Measurements from ENCODE around the gene STYX. TPM values are rescaled to one million over a fixed set of nuclear protein-coding genes. Genes with fewer than 3 reads are reported as not detected.
A peak's percentile ranks its signal among the peaks of the same experiment; 100 is the strongest.

The STYX gene
- total and polyA plus RNA-seq, 7 experiments from 2014 or later: 17.2 to 45.3 (median 29.2) TPM

- Mint-ChIP-seq H3K27ac (peak overlapping the region; percentile 84 to 97 (median 89)), H3K36me3 (peaks cover 6 to 29% (median 24%) of the 10 kb centered on the region in 5 donors), H3K4me1 (peaks cover 18 to 46% (median 38%) of the 10 kb centered on the region in 7 donors), H3K9me3 (peaks cover 0 to 1% (median 0%) of the 10 kb centered on the region in 11 donors), H3K27me3 (no peaks in the 10 kb centered on the region), H3K4me3 (peak overlapping the region; percentile 87 to 95 (median 94))
- CTCF ChIA-PET: no interaction called here
- Histone ChIP-seq H3K9me3 (ENCODE audit: control insufficient read depth in 2 of 3, low read length in 3 of 3) (no peaks in the 10 kb centered on the region), H3K27ac (ENCODE audit: low read depth, low read length) (peak overlapping the region; percentile 94), H3K27me3 (ENCODE audit: control insufficient read depth in 2 of 2, insufficient read depth in 2 of 2, low read length in 2 of 2) (no peaks in the 10 kb centered on the region), H3K36me3 (ENCODE audit: control insufficient read depth in 2 of 3, insufficient read depth in 3 of 3, low read length in 3 of 3) (peaks cover 0 to 26% (median 5%) of the 10 kb centered on the region in 3 experiments), H3K4me1 (ENCODE audit: control insufficient read depth in 2 of 2, insufficient read depth in 2 of 2, low read length in 2 of 2) (peaks cover 21 to 22% of the 10 kb centered on the region in 2 donors), H3K4me3 (ENCODE audit: low read length) (peak overlapping the region; percentile 88)
- intact Hi-C loops (cut with micrococcal nuclease): loop anchor here (1.0 to 5.0 kb wide), 12 partner anchors 10 to 883 kb away; partner anchors contain the start of genes DDHD1 (in 2 of the 2), GNPNAT1 (in 2 of the 2), PSMC6 (in 2 of the 2) and GPR137C (in 1 of the 2)
- POLR2A ChIA-PET: interaction anchor here (0.7 to 11.0 kb wide), 4 partner anchors 9 to 710 kb away, joined by 3 to 119 read pairs (median 4); partner anchors contain the start of genes GPR137C and TXNDC16
- ATAC-seq (no peak), DNase-seq (peak in 1 of 9 donors; percentile 11)
These were observed 744 bp downstream of the STYX start for GRCh38 chr14:52730709-52731111.

GRCh38 chr14:52733824-52734223, 3.9 kb downstream of the STYX start:
- ChIA-PET CTCF (no interaction called here), POLR2A (no interaction called here)
- peak overlapping the region in 5 of 9 donors; percentile 40 to 81 (median 76) for H3K27ac Mint-ChIP-seq
- H3K27me3 ChIP-seq (ENCODE audit: control insufficient read depth in 2 of 2, insufficient read depth in 2 of 2, low read length in 2 of 2): no peaks in the 10 kb centered on the region
- ATAC-seq (no peak), DNase-seq (no peak)
- H3K27ac ChIP-seq (ENCODE audit: low read depth, low read length): no peak overlapping the region
- H3K4me1 ChIP-seq (ENCODE audit: control insufficient read depth in 2 of 2, insufficient read depth in 2 of 2, low read length in 2 of 2): peaks cover 31% of the 10 kb centered on the region in 2 donors
- H3K36me3 Mint-ChIP-seq: peaks cover 6 to 41% (median 35%) of the 10 kb centered on the region in 5 donors
- peak overlapping the region in 5 of 10 donors; percentile 2 to 69 (median 54) for H3K4me3 Mint-ChIP-seq
- H3K4me3 ChIP-seq (ENCODE audit: low read length): no peak overlapping the region
- H3K27me3 Mint-ChIP-seq: no peaks in the 10 kb centered on the region
- peaks cover 33 to 77% (median 62%) of the 10 kb centered on the region in 7 donors for H3K4me1 Mint-ChIP-seq
- intact Hi-C loops (cut with micrococcal nuclease): loop anchor here in 1 of 2 donors (5.0 kb wide), 2 partner anchors 418 to 887 kb away; partner anchors contain the start of gene DDHD1
- H3K9me3 Mint-ChIP-seq: peaks cover 0 to 8% (median 0%) of the 10 kb centered on the region in 11 donors
- H3K9me3 ChIP-seq (ENCODE audit: control insufficient read depth in 2 of 3, low read length in 3 of 3): no peaks in the 10 kb centered on the region
- peaks cover 0 to 23% (median 0%) of the 10 kb centered on the region in 3 experiments for H3K36me3 ChIP-seq (ENCODE audit: control insufficient read depth in 2 of 3, insufficient read depth in 3 of 3, low read length in 3 of 3)

DNA sequence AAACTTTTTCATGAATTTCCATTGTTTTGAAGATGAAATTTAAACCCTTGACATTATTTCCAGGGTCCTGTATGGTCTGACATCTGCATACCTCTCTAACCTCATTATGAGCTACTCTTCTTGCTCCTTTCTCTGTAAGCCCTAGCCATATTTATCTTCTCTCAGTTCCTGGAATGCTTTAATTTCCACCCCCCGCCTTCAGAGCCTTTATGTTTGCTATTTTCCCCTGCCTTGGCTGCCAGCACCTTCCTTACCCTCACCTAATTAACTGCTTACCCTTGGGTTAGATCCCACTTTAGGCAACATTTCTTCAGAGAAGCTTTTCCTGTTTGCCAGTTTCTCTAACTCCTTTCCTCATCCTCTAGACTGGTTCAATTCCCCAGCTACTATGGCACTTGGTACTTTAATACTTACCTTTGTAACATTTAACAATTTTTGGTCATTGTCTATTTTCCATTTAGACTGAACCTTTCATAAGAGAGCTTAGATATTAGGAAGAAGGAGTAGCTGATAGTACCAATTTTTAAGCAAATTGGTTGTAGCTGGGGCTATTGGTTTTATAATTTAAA, 6.0 kb downstream of the STYX start:
- no peak overlapping the region for H3K4me3 ChIP-seq (ENCODE audit: low read length)
- H3K4me1 ChIP-seq (ENCODE audit: control insufficient read depth in 2 of 2, insufficient read depth in 2 of 2, low read length in 2 of 2): peaks cover 42 to 47% of the 10 kb centered on the region in 2 donors
- ATAC-seq (no peak), DNase-seq (no peak)
- ChIA-PET CTCF (interaction anchor here (0.6 kb wide), 1 partner anchor 34 kb away, joined by 3 read pairs; no protein-coding TSS in a partner anchor), POLR2A (interaction anchor here (0.6 to 2.2 kb wide), 5 partner anchors 8 to 373 kb away, joined by 3 to 9 read pairs (median 4); partner anchors contain the start of genes GPR137C and TXNDC16)
- no peaks in the 10 kb centered on the region for H3K27me3 ChIP-seq (ENCODE audit: control insufficient read depth in 2 of 2, insufficient read depth in 2 of 2, low read length in 2 of 2)
- H3K9me3 ChIP-seq (ENCODE audit: control insufficient read depth in 2 of 3, low read length in 3 of 3): no peaks in the 10 kb centered on the region
- intact Hi-C loops (cut with micrococcal nuclease): no loop called here
- H3K27me3 Mint-ChIP-seq: no peaks in the 10 kb centered on the region
- H3K4me3 Mint-ChIP-seq: peak overlapping the region; percentile 1 to 73 (median 50)
- H3K4me1 Mint-ChIP-seq: peaks cover 41 to 95% (median 77%) of the 10 kb centered on the region in 7 donors
- H3K36me3 Mint-ChIP-seq: peaks cover 6 to 48% (median 37%) of the 10 kb centered on the region in 5 donors
- peaks cover 0 to 8% (median 0%) of the 10 kb centered on the region in 11 donors for H3K9me3 Mint-ChIP-seq
- peak overlapping the region in 8 of 9 donors; percentile 73 to 100 (median 86) for H3K27ac Mint-ChIP-seq
- peaks cover 0 to 17% (median 0%) of the 10 kb centered on the region in 3 experiments for H3K36me3 ChIP-seq (ENCODE audit: control insufficient read depth in 2 of 3, insufficient read depth in 3 of 3, low read length in 3 of 3)
- peak overlapping the region; percentile 19 for H3K27ac ChIP-seq (ENCODE audit: low read depth, low read length)

GRCh38 chr14:52738409-52738808, 8.4 kb downstream of the STYX start:
- CTCF ChIA-PET: interaction anchor here (0.7 kb wide), 1 partner anchor 846 kb away, joined by 3 read pairs; no protein-coding TSS in a partner anchor
- peaks cover 50 to 54% of the 10 kb centered on the region in 2 donors for H3K4me1 ChIP-seq (ENCODE audit: control insufficient read depth in 2 of 2, insufficient read depth in 2 of 2, low read length in 2 of 2)

GRCh38 chr14:52740751-52741150, 10.8 kb downstream of the STYX start:
- Histone ChIP-seq H3K36me3 (ENCODE audit: control insufficient read depth in 2 of 3, insufficient read depth in 3 of 3, low read length in 3 of 3) (peaks cover 0 to 5% (median 0%) of the 10 kb centered on the region in 3 experiments), H3K27ac (ENCODE audit: low read depth, low read length) (peak overlapping the region; percentile 22), H3K4me1 (ENCODE audit: control insufficient read depth in 2 of 2, insufficient read depth in 2 of 2, low read length in 2 of 2) (peaks cover 53 to 63% of the 10 kb centered on the region in 2 donors), H3K27me3 (ENCODE audit: control insufficient read depth in 2 of 2, insufficient read depth in 2 of 2, low read length in 2 of 2) (no peaks in the 10 kb centered on the region), H3K9me3 (ENCODE audit: control insufficient read depth in 2 of 3, low read length in 3 of 3) (no peaks in the 10 kb centered on the region), H3K4me3 (ENCODE audit: low read length) (no peak overlapping the region)
- no peak for ATAC-seq
- Mint-ChIP-seq H3K4me1 (peaks cover 47 to 92% (median 77%) of the 10 kb centered on the region in 7 donors), H3K4me3 (peak overlapping the region in 7 of 10 donors; percentile 16 to 93 (median 77)), H3K9me3 (peaks cover 0 to 8% (median 0%) of the 10 kb centered on the region in 11 donors), H3K27me3 (no peaks in the 10 kb centered on the region), H3K27ac (peak overlapping the region in 8 of 9 donors; percentile 56 to 100 (median 94)), H3K36me3 (peaks cover 0 to 34% (median 23%) of the 10 kb centered on the region in 5 donors)
- ChIA-PET POLR2A (interaction anchor here (1.1 to 7.2 kb wide), 6 partner anchors 13 to 50 kb away, joined by 4 to 119 read pairs (median 8); partner anchors contain the start of genes GNPNAT1 and STYX), CTCF (interaction anchor here (1.1 kb wide), 1 partner anchor 9 kb away, joined by 3 read pairs; no protein-coding TSS in a partner anchor)
- intact Hi-C loops (cut with micrococcal nuclease): loop anchor here (1.0 to 5.0 kb wide), 7 partner anchors 10 to 188 kb away; partner anchors contain the start of genes GNPNAT1 (in 1 of the 2), GPR137C (in 1 of the 2), PSMC6 (in 1 of the 2) and STYX (in 1 of the 2)
- DNase-seq: no peak

More at GRCh38 chr14:52738409-52738808, 8.4 kb downstream of the STYX start:
- peak overlapping the region; percentile 11 for H3K27ac ChIP-seq (ENCODE audit: low read depth, low read length)
- H3K36me3 Mint-ChIP-seq: peaks cover 2 to 36% (median 36%) of the 10 kb centered on the region in 5 donors
- H3K9me3 Mint-ChIP-seq: peaks cover 0 to 8% (median 0%) of the 10 kb centered on the region in 11 donors
- peak overlapping the region in 8 of 9 donors; percentile 53 to 100 (median 84) for H3K27ac Mint-ChIP-seq
- H3K27me3 Mint-ChIP-seq: no peaks in the 10 kb centered on the region
- intact Hi-C loops (cut with micrococcal nuclease): no loop called here
- H3K4me3 Mint-ChIP-seq: peak overlapping the region in 8 of 10 donors; percentile 5 to 65 (median 44)
- POLR2A ChIA-PET: interaction anchor here (1.0 to 7.2 kb wide), 2 partner anchors 11 to 43 kb away, joined by 3 to 119 read pairs; partner anchors contain the start of genes ERO1A and STYX
- no peaks in the 10 kb centered on the region for H3K9me3 ChIP-seq (ENCODE audit: control insufficient read depth in 2 of 3, low read length in 3 of 3)
- peaks cover 0 to 11% (median 0%) of the 10 kb centered on the region in 3 experiments for H3K36me3 ChIP-seq (ENCODE audit: control insufficient read depth in 2 of 3, insufficient read depth in 3 of 3, low read length in 3 of 3)
- H3K4me3 ChIP-seq (ENCODE audit: low read length): no peak overlapping the region
- H3K27me3 ChIP-seq (ENCODE audit: control insufficient read depth in 2 of 2, insufficient read depth in 2 of 2, low read length in 2 of 2): no peaks in the 10 kb centered on the region
- H3K4me1 Mint-ChIP-seq: peaks cover 48 to 96% (median 81%) of the 10 kb centered on the region in 7 donors
- peak in 2 of 9 donors; percentile 20 to 25 for DNase-seq
- no peak for ATAC-seq

GRCh38 chr14:52741865-52742264, 11.9 kb downstream of the STYX start:
- peak overlapping the region; percentile 92 to 100 (median 96) for H3K27ac Mint-ChIP-seq
- H3K4me3 ChIP-seq (ENCODE audit: low read length): peak overlapping the region; percentile 54
- H3K9me3 ChIP-seq (ENCODE audit: control insufficient read depth in 2 of 3, low read length in 3 of 3): no peaks in the 10 kb centered on the region
- no peaks in the 10 kb centered on the region for H3K27me3 Mint-ChIP-seq
- peaks cover 48 to 64% of the 10 kb centered on the region in 2 donors for H3K4me1 ChIP-seq (ENCODE audit: control insufficient read depth in 2 of 2, insufficient read depth in 2 of 2, low read length in 2 of 2)
- peaks cover under 1 to 7% (median 4%) of the 10 kb centered on the region in 3 experiments for H3K36me3 ChIP-seq (ENCODE audit: control insufficient read depth in 2 of 3, insufficient read depth in 3 of 3, low read length in 3 of 3)
- peaks cover 0 to 36% (median 31%) of the 10 kb centered on the region in 5 donors for H3K36me3 Mint-ChIP-seq
- ATAC-seq (peak; percentile 60), DNase-seq (peak in 7 of 9 donors; percentile 13 to 52 (median 40))
- H3K27ac ChIP-seq (ENCODE audit: low read depth, low read length): peak overlapping the region; percentile 68
- ChIA-PET POLR2A (interaction anchor here (0.6 to 7.2 kb wide), 16 partner anchors 14 to 721 kb away, joined by 3 to 119 read pairs (median 7); partner anchors contain the start of genes DDHD1, ERO1A, GNPNAT1 and PSMC6), CTCF (interaction anchor here (0.6 to 1.2 kb wide), 6 partner anchors 10 to 186 kb away, joined by 3 to 5 read pairs (median 3); no protein-coding TSS in a partner anchor)
- peaks cover 0 to 8% (median 0%) of the 10 kb centered on the region in 11 donors for H3K9me3 Mint-ChIP-seq
- H3K4me1 Mint-ChIP-seq: peaks cover 42 to 90% (median 74%) of the 10 kb centered on the region in 7 donors
- peak overlapping the region; percentile 75 to 93 (median 84) for H3K4me3 Mint-ChIP-seq
- no peaks in the 10 kb centered on the region for H3K27me3 ChIP-seq (ENCODE audit: control insufficient read depth in 2 of 2, insufficient read depth in 2 of 2, low read length in 2 of 2)
- intact Hi-C loops (cut with micrococcal nuclease): loop anchor here (1.0 to 5.0 kb wide), 8 partner anchors 9 to 190 kb away; partner anchors contain the start of genes PSMC6 (in 2 of the 2), STYX (in 2 of the 2), GNPNAT1 (in 1 of the 2) and GPR137C (in 1 of the 2)

Data from naive thymus-derived CD4-positive, alpha-beta T cell (primary cell).